ENCODE data around the gene EOMES. TPM values are rescaled to one million over a fixed set of nuclear protein-coding genes. Genes with fewer than 3 reads are reported as not detected.
A peak's percentile ranks its signal among the peaks of the same experiment; 100 is the strongest.

Gene EOMES
- total RNA-seq, 8 experiments from 2014 or later: 0.14 to 0.33 (median 0.31) TPM; not detected in 1

GRCh38 chr3:27729325-27729724 is 7.2 kb upstream of the EOMES start:
- peaks cover 7 to 11% of the 10 kb centered on the region in 2 donors for H3K4me1 ChIP-seq (replicated peaks in 1 of 2)
- no peak for ATAC-seq (replicated peaks in 6 of 8)
- no peak overlapping the region for H3K27ac ChIP-seq
- in situ Hi-C loops (cut with MboI; ENCODE audit: low pct_unique_long_range_greater_than_20kb in 2 of 9, low sequenced_read_pairs in 9 of 9, unreplicated experiment in 9 of 9): no loop called here
- H3K4me3 ChIP-seq: no peak overlapping the region
- 0 to 11% (median 2%) methylated on average over 1 to 8 of the region's 12 CpGs; no CpG with 5 or more reads in 4 of the 10 experiments for whole genome bisulfite sequencing, 10 experiments

- 0 to 21% (median 3%) methylated on average over 5 to 23 of the region's 35 CpGs; no CpG with 5 or more reads in 1 of the 10 experiments for WGBS, 10 experiments
- Histone ChIP-seq H3K27ac (no peak overlapping the region), H3K4me3 (no peak overlapping the region), H3K4me1 (replicated peaks in 1 of 2) (peaks cover 7 to 16% of the 10 kb centered on the region in 2 donors)
- peak in 1 of 8 experiments; percentile 47 for ATAC-seq (replicated peaks in 6 of 8)
- in situ Hi-C loops (cut with MboI; ENCODE audit: low pct_unique_long_range_greater_than_20kb in 2 of 9, low sequenced_read_pairs in 9 of 9, unreplicated experiment in 9 of 9): no loop called here
These were observed 6.3 kb upstream of the EOMES start for GRCh38 chr3:27728195-27729087.

GRCh38 chr3:27726240-27726639 is 4.1 kb upstream of the EOMES start:
- no peak for ATAC-seq (replicated peaks in 6 of 8)
- no peak overlapping the region for H3K4me3 ChIP-seq
- in situ Hi-C loops (cut with MboI; ENCODE audit: low pct_unique_long_range_greater_than_20kb in 2 of 9, low sequenced_read_pairs in 9 of 9, unreplicated experiment in 9 of 9): no loop called here
- H3K4me1 ChIP-seq (replicated peaks in 1 of 2): peaks cover 10 to 19% of the 10 kb centered on the region in 2 donors
- 0 to 22% (median 10%) methylated on average over 1 to 7 of the region's 7 CpGs; no CpG with 5 or more reads in 3 of the 10 experiments for WGBS, 10 experiments
- no peak overlapping the region for H3K27ac ChIP-seq

- H3K27ac ChIP-seq: no peak overlapping the region
- ATAC-seq (replicated peaks in 6 of 8): no peak
- H3K4me3 ChIP-seq: no peak overlapping the region
- in situ Hi-C loops (cut with MboI; ENCODE audit: low pct_unique_long_range_greater_than_20kb in 2 of 9, low sequenced_read_pairs in 9 of 9, unreplicated experiment in 9 of 9): loop anchor here in 5 of 9 experiments (25.0 kb wide), 2 partner anchors 588 to 613 kb away; partner anchors contain the start of genes AZI2 (in 1 of the 5) and ZCWPW2 (in 1 of the 5)
- 0 to 13% (median 8%) methylated on average over 5 to 27 of the region's 30 CpGs; no CpG with 5 or more reads in 1 of the 10 experiments for WGBS, 10 experiments
- peaks cover 3 to 18% of the 10 kb centered on the region in 2 donors for H3K4me1 ChIP-seq (replicated peaks in 1 of 2)
These were observed 2.5 kb upstream of the EOMES start for GRCh38 chr3:27724459-27725197.

- no peak for ATAC-seq (replicated peaks in 6 of 8)
- in situ Hi-C loops (cut with MboI; ENCODE audit: low pct_unique_long_range_greater_than_20kb in 2 of 9, low sequenced_read_pairs in 9 of 9, unreplicated experiment in 9 of 9): loop anchor here in 5 of 9 experiments (25.0 kb wide), 2 partner anchors 588 to 613 kb away; partner anchors contain the start of genes AZI2 (in 1 of the 5) and ZCWPW2 (in 1 of the 5)
- no peak overlapping the region for H3K4me3 ChIP-seq
- no peak overlapping the region for H3K27ac ChIP-seq
- peaks cover 2 to 13% of the 10 kb centered on the region in 2 donors for H3K4me1 ChIP-seq (replicated peaks in 1 of 2)
- WGBS, 10 experiments: 0 to 7% (median 3%) methylated on average over 2 to 21 of the region's 37 CpGs; no CpG with 5 or more reads in 1 of the 10 experiments
These were observed 1.8 kb upstream of the EOMES start for GRCh38 chr3:27723815-27724458.

GRCh38 chr3:27723456-27723814 is 1.3 kb upstream of the EOMES start:
- in situ Hi-C loops (cut with MboI; ENCODE audit: low pct_unique_long_range_greater_than_20kb in 2 of 9, low sequenced_read_pairs in 9 of 9, unreplicated experiment in 9 of 9): loop anchor here in 5 of 9 experiments (25.0 kb wide), 2 partner anchors 589 to 614 kb away; partner anchors contain the start of genes AZI2 (in 1 of the 5) and ZCWPW2 (in 1 of the 5)
- Histone ChIP-seq H3K27ac (no peak overlapping the region), H3K4me3 (no peak overlapping the region), H3K4me1 (replicated peaks in 1 of 2) (peaks cover 2 to 13% of the 10 kb centered on the region in 2 donors)
- ATAC-seq (replicated peaks in 6 of 8): no peak
- WGBS, 10 experiments: 0 to 10% (median 4%) methylated on average over 7 to 15 of the region's 15 CpGs; no CpG with 5 or more reads in 3 of the 10 experiments

- Histone ChIP-seq H3K27ac (no peak overlapping the region), H3K4me3 (no peak overlapping the region), H3K4me1 (replicated peaks in 1 of 2) (peaks cover 2 to 13% of the 10 kb centered on the region in 2 donors)
- in situ Hi-C loops (cut with MboI; ENCODE audit: low pct_unique_long_range_greater_than_20kb in 2 of 9, low sequenced_read_pairs in 9 of 9, unreplicated experiment in 9 of 9): loop anchor here in 5 of 9 experiments (25.0 kb wide), 2 partner anchors 589 to 614 kb away; partner anchors contain the start of genes AZI2 (in 1 of the 5) and ZCWPW2 (in 1 of the 5)
- WGBS, 10 experiments: 0 to 43% (median 3%) methylated on average over 1 to 10 of the region's 13 CpGs; no CpG with 5 or more reads in 3 of the 10 experiments
- ATAC-seq (replicated peaks in 6 of 8): no peak
These were observed 900 bp upstream of the EOMES start for GRCh38 chr3:27723001-27723445.

- H3K4me3 ChIP-seq: peak overlapping the region; percentile 16 to 32 (median 25)
- H3K4me1 ChIP-seq (replicated peaks in 1 of 2): peaks cover 2 to 13% of the 10 kb centered on the region in 2 donors
- WGBS, 10 experiments: 0 to 10% (median 4%) methylated on average over 2 to 10 of the region's 64 CpGs; no CpG with 5 or more reads in 6 of the 10 experiments
- no peak overlapping the region for H3K27ac ChIP-seq
- in situ Hi-C loops (cut with MboI; ENCODE audit: low pct_unique_long_range_greater_than_20kb in 2 of 9, low sequenced_read_pairs in 9 of 9, unreplicated experiment in 9 of 9): loop anchor here in 5 of 9 experiments (25.0 kb wide), 2 partner anchors 591 to 616 kb away; partner anchors contain the start of genes AZI2 (in 1 of the 5) and ZCWPW2 (in 1 of the 5)
- peak in 7 of 8 experiments; percentile 4 to 65 (median 25) for ATAC-seq (replicated peaks in 6 of 8)
These were observed 1.0 kb downstream of the EOMES start for GRCh38 chr3:27720899-27721716.

GRCh38 chr3:27719314-27720003 is 2.7 kb downstream of the EOMES start:
- peaks cover 4 to 21% of the 10 kb centered on the region in 2 donors for H3K4me1 ChIP-seq (replicated peaks in 1 of 2)
- in situ Hi-C loops (cut with MboI; ENCODE audit: low pct_unique_long_range_greater_than_20kb in 2 of 9, low sequenced_read_pairs in 9 of 9, unreplicated experiment in 9 of 9): loop anchor here in 5 of 9 experiments (25.0 kb wide), 2 partner anchors 593 to 618 kb away; partner anchors contain the start of genes AZI2 (in 1 of the 5) and ZCWPW2 (in 1 of the 5)
- 0 to 100% (median 46%) methylated on average over 1 to 6 of the region's 6 CpGs for WGBS, 10 experiments
- ATAC-seq (replicated peaks in 6 of 8): no peak
- no peak overlapping the region for H3K27ac ChIP-seq
- no peak overlapping the region for H3K4me3 ChIP-seq

- ATAC-seq (replicated peaks in 6 of 8): no peak
- WGBS, 10 experiments: 17 to 71% (median 43%) methylated on average over 2 to 5 of the region's 5 CpGs; no CpG with 5 or more reads in 2 of the 10 experiments
- peaks cover 12 to 22% of the 10 kb centered on the region in 2 donors for H3K4me1 ChIP-seq (replicated peaks in 1 of 2)
- in situ Hi-C loops (cut with MboI; ENCODE audit: low pct_unique_long_range_greater_than_20kb in 2 of 9, low sequenced_read_pairs in 9 of 9, unreplicated experiment in 9 of 9): loop anchor here in 5 of 9 experiments (25.0 kb wide), 2 partner anchors 594 to 619 kb away; partner anchors contain the start of genes AZI2 (in 1 of the 5) and ZCWPW2 (in 1 of the 5)
- H3K4me3 ChIP-seq: no peak overlapping the region
- H3K27ac ChIP-seq: no peak overlapping the region
These were observed 3.7 kb downstream of the EOMES start for GRCh38 chr3:27718459-27718858.

Measured in motor neuron (in vitro differentiated cells).